GM19397 (cell line): ENCODE measurements around the gene TMEM165.
A peak's percentile ranks its signal among the peaks of the same experiment; 100 is the strongest.

ENCODE experiments used
- ATAC-seq: cut with Tn5 transposase; IDR thresholded peaks from one replicate; pipeline ENCODE4 v1.9.1; 2021; ENCODE audit warnings: mild to moderate bottlenecking, moderate library complexity; ENCODE audit not compliant: unreplicated experiment

Gene TMEM165

DNA sequence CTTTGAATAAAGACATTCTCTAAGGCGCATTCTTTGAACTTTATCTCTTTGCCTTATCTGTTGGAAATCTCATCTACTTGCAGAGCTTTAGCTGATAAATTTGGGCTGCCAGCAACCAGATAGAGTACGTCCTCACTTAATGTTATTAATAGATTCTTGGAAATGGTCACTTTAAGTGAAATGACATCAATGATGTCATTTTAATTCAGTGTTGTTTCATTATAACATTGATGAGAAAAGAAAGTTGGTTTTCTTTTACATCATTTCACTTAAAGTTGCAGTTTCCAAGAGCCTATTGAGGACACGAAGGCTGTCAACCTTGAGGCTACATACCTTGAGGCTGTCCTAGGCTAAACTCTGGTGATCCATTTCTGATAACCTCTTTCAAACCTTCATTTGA is 9.3 kb downstream of the TMEM165 start:
- no peak for ATAC-seq

- no peak for ATAC-seq
Observed at GRCh38 chr4:55406545-55406944, 10.8 kb downstream of the TMEM165 start.

DNA sequence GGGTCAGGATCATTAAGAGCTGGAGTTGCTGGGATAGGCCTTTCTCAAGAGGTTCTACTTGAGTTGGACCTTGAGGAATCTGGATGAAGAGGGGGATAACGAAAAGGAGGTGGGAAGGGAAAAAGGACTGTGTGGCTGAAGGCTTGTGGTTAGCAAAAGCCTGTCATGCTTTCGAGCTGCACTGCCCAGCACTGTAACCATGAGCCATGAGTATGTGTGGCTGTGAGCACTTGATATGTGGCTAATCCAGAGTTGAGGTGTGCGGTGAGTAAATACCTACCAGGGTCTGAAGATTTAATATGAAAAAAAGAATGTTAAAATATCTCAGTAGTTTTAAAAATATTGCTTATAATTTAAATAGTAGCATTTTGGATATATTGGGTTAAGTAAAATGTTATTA is 11.4 kb downstream of the TMEM165 start:
- ATAC-seq: no peak

DNA sequence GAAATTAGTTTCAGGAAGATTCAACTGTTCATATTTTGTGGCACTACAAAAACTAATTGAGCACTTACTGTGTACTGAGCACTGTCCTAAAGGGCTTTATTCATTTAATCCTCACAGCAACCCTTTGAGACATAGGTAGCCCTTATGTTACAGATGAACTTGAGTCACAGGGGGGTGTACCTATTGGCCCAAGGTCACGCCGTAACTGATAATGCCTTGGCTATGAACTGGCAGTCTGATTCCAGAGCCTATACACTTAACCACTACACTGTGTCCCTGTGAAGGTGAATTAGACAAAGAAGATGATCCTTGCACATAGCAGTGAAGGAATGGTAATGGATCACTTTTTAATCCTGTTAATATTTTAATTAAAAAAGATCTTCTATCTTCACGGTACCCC is 12.0 kb downstream of the TMEM165 start:
- ATAC-seq: no peak

DNA sequence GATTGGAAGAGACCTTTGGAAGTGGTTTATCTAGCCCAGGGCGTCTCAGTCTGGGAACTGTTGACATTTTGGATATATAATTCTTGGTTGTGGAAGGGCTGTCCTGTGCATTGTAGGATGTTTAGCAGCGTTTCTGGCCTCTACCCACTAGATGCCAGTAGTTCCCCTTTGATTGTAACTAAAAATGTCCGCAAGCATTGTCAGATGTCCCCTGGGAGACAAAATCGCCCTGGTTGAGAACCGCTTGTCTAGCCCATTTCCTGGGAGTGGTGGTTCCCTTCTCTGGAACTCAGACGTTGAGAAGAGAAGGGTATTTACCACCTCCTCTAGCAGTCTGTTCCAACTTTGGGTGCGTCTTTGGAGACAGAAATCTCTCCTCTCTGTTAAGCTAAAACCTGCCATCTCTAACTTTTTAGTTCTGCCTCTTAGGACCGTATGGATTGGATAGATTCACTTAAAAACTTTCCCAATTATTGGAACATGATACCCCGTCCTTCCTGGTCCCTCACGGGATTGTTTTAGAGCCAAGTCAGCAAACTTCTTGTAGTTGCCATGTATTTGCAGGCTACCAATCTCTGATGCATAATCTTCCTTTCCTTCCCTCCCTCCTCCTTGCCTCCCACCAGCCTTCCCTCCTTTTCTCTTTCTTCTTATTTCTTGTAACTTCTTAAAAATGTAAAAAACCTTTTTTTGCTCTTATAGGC is 13.9 kb downstream of the TMEM165 start:
- peak; percentile 90 for ATAC-seq

DNA sequence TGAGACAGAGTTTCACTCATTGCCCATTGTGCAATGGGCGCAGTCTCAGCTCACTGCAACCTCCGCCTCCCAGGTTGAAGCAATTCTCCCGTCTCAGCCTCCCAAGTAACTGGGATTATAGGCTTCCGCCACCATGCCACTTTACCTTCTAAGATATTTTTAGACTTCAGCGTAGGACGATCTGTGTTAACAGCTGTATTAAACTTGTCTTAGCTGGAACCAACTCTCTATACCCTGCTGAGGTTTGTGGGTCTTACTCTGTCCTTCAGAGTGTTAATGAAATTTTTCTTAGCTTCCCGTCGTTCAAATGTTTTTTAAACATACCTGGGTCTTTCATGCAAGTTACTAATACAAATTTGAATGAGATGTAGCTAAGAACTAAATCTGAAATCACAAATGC is 14.7 kb downstream of the TMEM165 start:
- no peak for ATAC-seq

- no peak for ATAC-seq
Observed at GRCh38 chr4:55411621-55412020, 15.9 kb downstream of the TMEM165 start.

DNA sequence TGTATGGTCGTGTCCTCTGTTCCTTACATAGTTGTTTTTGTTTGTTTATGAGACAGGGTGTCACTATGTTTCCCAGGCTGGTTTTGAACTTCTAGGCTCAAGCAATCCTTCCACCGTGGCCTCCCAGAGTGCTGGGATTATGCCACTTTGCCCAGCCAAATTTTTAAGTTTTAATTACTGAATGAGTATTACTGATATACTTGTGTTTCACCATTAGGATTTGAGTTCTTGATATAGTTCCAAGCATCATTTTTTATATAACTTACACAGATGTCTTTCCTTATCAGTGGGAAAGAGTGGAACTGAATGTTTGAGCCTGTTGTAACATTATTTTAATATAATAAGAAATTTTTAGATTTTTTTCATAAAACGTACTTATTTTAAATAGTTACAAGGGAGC is 20.4 kb downstream of the TMEM165 start:
- no peak for ATAC-seq

DNA sequence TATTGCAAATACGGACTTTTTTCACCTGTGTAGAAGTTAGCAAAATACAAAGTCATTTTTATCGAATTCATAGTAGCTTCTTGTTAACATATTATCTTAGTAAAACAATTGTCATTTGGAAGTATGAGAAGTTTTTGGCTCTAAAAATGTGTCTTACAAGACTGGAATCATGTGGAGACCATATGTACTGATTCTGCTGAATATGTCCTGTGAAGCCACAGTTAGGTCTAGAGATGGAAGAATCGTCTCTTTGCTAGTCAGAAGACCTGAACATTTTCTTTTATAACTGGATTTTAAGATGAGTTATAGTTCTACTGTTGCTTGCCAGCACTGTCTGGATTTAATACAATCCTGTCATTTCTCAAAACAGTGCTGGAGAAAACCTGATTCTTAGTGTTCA is 29.0 kb downstream of the TMEM165 start:
- no peak for ATAC-seq

- ATAC-seq: no peak
Observed at GRCh38 chr4:55431710-55432336, 36.1 kb downstream of the TMEM165 start.

DNA sequence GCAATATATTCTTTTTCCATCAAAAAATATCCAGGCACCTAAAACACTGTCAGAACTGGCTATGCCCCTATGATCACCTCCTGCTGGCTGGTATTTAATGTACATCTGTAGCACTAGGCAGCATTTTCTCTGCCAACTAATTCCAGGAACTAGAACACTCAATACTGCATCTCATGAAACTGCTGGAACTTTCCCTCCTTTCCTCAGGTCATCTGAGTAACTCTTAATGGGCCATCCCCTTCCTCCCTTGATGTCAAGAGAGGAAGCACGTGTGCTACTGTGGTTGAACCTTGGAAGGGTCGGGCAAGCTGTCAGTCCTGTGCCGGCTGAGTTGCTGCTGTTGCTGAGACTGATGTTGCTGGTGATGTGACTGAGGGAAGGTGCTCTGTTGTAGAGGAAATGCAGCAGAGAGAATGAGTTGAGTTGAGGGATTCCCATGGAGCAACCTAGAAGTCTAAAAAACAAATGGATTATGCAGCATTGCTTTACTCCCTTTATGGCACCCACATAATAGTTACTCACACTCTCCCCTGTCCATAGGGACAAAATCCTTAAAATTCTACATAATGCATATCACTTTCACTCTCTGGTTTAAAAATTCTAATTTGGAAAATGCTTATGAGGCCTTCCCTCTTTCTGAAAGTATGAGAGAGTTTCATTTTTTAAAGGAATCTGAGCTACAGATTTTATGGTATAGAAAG is 39.5 kb downstream of the TMEM165 start:
- peak; percentile 65 for ATAC-seq

DNA sequence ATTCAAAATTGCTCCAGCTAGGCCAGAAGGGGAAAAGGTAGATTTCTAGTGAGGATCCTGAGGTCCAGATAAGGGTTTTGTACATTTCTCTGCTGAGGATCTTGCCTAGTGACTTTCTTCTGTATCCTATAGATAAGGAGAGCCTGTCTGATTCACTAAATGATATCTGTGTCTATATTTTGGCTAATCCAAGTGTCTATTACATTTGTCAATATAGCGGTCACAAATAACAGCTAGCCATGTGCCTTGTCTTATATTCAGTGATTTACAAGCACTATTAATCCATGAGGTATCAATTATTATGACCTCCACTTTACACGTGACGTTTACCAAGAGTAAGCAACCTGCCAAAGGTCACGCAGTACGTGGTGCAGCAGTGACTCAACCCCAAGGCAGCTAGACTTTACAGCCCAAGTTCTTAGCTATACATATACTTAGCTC is 41.6 kb downstream of the TMEM165 start:
- no peak for ATAC-seq

GRCh38 chr4:55437823-55438222 is 42.1 kb downstream of the TMEM165 start:
- ATAC-seq: no peak

- ATAC-seq: no peak
Observed at GRCh38 chr4:55438314-55438713, 42.6 kb downstream of the TMEM165 start.

DNA sequence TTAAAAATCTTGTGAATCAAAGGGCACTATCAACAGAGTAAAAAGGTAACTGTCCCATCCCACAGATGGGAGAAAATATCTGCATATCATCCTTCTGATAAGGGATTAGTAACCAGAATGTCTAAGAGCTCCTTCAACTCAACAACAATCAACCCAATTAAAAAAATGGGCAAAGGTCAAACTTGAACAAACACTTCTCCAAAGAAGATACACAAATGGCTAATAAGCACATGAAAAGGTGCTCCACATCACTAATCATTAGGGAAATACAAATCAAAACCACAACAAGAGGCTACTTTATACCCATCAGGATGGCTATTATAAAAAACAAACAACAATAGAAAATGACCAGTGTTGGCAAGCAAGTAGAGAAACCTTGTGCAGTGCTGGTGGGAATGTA is 43.3 kb downstream of the TMEM165 start:
- no peak for ATAC-seq

GRCh38 chr4:55440786-55441185 is 45.0 kb downstream of the TMEM165 start:
- no peak for ATAC-seq

DNA sequence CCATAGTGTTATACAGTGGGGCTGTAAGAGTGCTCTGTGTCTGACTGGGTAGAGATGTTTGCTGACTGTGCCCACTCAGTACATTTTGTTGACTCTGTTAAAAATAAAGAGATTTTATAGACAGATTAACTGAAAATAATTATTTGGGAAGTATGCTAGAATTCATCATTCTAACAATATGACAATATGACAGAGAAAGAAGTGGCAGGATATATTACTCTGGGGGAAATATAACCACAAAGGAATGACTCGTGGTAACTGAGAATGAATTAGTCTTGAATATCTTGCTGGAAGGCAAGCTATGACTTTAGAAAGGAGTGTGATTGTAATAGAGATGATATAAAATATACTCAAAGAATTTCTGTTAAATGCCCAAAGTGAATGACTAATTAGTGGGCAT is 46.8 kb downstream of the TMEM165 start:
- no peak for ATAC-seq

GRCh38 chr4:55444827-55445226 is 49.1 kb downstream of the TMEM165 start:
- ATAC-seq: no peak

DNA sequence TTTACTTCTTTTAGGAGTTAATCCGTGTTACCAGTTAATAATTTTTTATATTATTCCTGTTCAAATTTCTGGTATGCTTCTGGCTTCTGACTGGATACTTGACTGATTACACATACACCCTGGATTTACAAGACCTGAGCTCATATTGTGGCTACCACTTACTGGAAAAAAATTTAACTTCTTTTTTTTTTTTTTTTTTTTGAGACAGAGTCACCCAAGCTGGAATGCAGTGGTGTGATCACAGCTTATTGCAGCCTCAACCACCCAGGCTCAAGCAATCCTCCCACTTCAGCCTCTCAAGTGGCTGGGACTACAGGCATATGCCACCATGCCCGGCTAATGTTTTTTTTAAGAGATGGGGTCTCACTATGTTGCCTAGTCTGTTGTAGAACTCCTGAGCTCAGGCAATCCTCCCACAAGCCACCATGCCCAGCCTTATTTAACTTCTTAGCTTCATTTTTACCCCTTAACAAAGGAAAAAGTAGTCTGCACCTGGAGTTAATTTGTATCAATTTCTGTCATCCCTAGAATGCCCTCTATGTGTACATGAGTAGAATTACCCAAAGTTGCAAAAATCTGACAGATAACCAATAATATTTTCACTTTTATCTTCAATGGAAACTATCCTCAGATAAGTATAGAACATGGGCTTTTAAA is 50.3 kb downstream of the TMEM165 start:
- no peak for ATAC-seq

DNA sequence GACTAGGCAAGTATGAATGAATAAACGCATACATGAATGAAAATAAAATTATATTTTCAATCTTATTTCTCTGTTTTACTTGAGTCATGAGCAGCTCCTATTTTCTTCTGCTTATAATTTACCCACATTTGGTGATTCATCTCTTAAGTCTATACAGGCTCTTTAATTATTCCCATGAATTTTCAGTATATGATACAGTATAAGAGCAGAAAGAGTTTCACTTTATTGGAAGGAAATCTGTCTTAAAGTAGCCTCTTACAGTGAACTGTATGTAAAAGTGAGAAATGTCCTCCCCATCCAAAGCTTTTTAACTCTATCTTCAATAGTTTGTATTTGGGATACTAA is 50.8 kb downstream of the TMEM165 start:
- no peak for ATAC-seq

- no peak for ATAC-seq
Observed at GRCh38 chr4:55447108-55447708, 51.5 kb downstream of the TMEM165 start.
